ENCODE results near the gene MEG3.

Gene MEG3

GRCh38 chr14:100861188-100861936 is 35.4 kb downstream of the MEG3 start:
- Histone ChIP-seq H3K4me1 (ENCODE audit: control insufficient read depth, insufficient read depth, low read length) (no peaks in the 10 kb centered on the region), H3K4me3 (ENCODE audit: low read length in 2 of 2) (no peak overlapping the region), H3K27ac (ENCODE audit: low read length) (no peak overlapping the region)

GRCh38 chr14:100861937-100862247 is 36.0 kb downstream of the MEG3 start:
- H3K4me3 ChIP-seq (ENCODE audit: low read length in 2 of 2) = no peak overlapping the region
- H3K9me3 ChIP-seq (ENCODE audit: control insufficient read depth in 2 of 2, low read length in 2 of 2) = peaks cover 0 to 4% of the 10 kb centered on the region in 2 donors
- peaks cover 2 to 4% of the 10 kb centered on the region in 2 donors for H3K27me3 ChIP-seq (ENCODE audit: control insufficient read depth in 1 of 2, insufficient read depth in 2 of 2, low read length in 2 of 2)
- no peak overlapping the region for H3K27ac ChIP-seq (ENCODE audit: low read length)
- H3K36me3 ChIP-seq (ENCODE audit: control insufficient read depth in 2 of 2, insufficient read depth in 2 of 2, low read length in 2 of 2) = no peaks in the 10 kb centered on the region
- no peaks in the 10 kb centered on the region for H3K4me1 ChIP-seq (ENCODE audit: control insufficient read depth, insufficient read depth, low read length)
- no peak overlapping the region for H3K9ac ChIP-seq (ENCODE audit: low read length in 2 of 2)

More at GRCh38 chr14:100861188-100861936, 35.4 kb downstream of the MEG3 start:
- Histone ChIP-seq H3K36me3 (ENCODE audit: control insufficient read depth in 2 of 2, insufficient read depth in 2 of 2, low read length in 2 of 2) (no peaks in the 10 kb centered on the region), H3K9ac (ENCODE audit: low read length in 2 of 2) (no peak overlapping the region), H3K27me3 (ENCODE audit: control insufficient read depth in 1 of 2, insufficient read depth in 2 of 2, low read length in 2 of 2) (peaks cover 2 to 4% of the 10 kb centered on the region in 2 donors), H3K9me3 (ENCODE audit: control insufficient read depth in 2 of 2, low read length in 2 of 2) (peaks cover 0 to 4% of the 10 kb centered on the region in 2 donors)

- Histone ChIP-seq H3K4me3 (ENCODE audit: low read length in 2 of 2) (no peak overlapping the region), H3K4me1 (ENCODE audit: control insufficient read depth, insufficient read depth, low read length) (no peaks in the 10 kb centered on the region), H3K9ac (ENCODE audit: low read length in 2 of 2) (no peak overlapping the region), H3K27ac (ENCODE audit: low read length) (no peak overlapping the region), H3K27me3 (ENCODE audit: control insufficient read depth in 1 of 2, insufficient read depth in 2 of 2, low read length in 2 of 2) (peaks cover 2 to 4% of the 10 kb centered on the region in 2 donors), H3K36me3 (ENCODE audit: control insufficient read depth in 2 of 2, insufficient read depth in 2 of 2, low read length in 2 of 2) (no peaks in the 10 kb centered on the region), H3K9me3 (ENCODE audit: control insufficient read depth in 2 of 2, low read length in 2 of 2) (peaks cover 0 to 4% of the 10 kb centered on the region in 2 donors)
Measured at GRCh38 chr14:100862277-100862676, 36.4 kb downstream of the MEG3 start.

GRCh38 chr14:100862793-100863192 is 36.9 kb downstream of the MEG3 start:
- no peaks in the 10 kb centered on the region for H3K36me3 ChIP-seq (ENCODE audit: control insufficient read depth in 2 of 2, insufficient read depth in 2 of 2, low read length in 2 of 2)
- no peak overlapping the region for H3K4me3 ChIP-seq (ENCODE audit: low read length in 2 of 2)
- H3K9ac ChIP-seq (ENCODE audit: low read length in 2 of 2) = no peak overlapping the region
- H3K4me1 ChIP-seq (ENCODE audit: control insufficient read depth, insufficient read depth, low read length) = no peaks in the 10 kb centered on the region
- H3K9me3 ChIP-seq (ENCODE audit: control insufficient read depth in 2 of 2, low read length in 2 of 2) = peaks cover 0 to 4% of the 10 kb centered on the region in 2 donors
- no peak overlapping the region for H3K27ac ChIP-seq (ENCODE audit: low read length)
- peaks cover 2 to 4% of the 10 kb centered on the region in 2 donors for H3K27me3 ChIP-seq (ENCODE audit: control insufficient read depth in 1 of 2, insufficient read depth in 2 of 2, low read length in 2 of 2)

- H3K9me3 ChIP-seq (ENCODE audit: control insufficient read depth in 2 of 2, low read length in 2 of 2) = peaks cover 0 to 4% of the 10 kb centered on the region in 2 donors
- no peak overlapping the region for H3K9ac ChIP-seq (ENCODE audit: low read length in 2 of 2)
- H3K27ac ChIP-seq (ENCODE audit: low read length) = no peak overlapping the region
- H3K36me3 ChIP-seq (ENCODE audit: control insufficient read depth in 2 of 2, insufficient read depth in 2 of 2, low read length in 2 of 2) = no peaks in the 10 kb centered on the region
- H3K4me3 ChIP-seq (ENCODE audit: low read length in 2 of 2) = no peak overlapping the region
- no peaks in the 10 kb centered on the region for H3K4me1 ChIP-seq (ENCODE audit: control insufficient read depth, insufficient read depth, low read length)
- H3K27me3 ChIP-seq (ENCODE audit: control insufficient read depth in 1 of 2, insufficient read depth in 2 of 2, low read length in 2 of 2) = peaks cover 2 to 4% of the 10 kb centered on the region in 2 donors
Measured at GRCh38 chr14:100864206-100864605, 38.3 kb downstream of the MEG3 start.

GRCh38 chr14:100864960-100865681 is 39.2 kb downstream of the MEG3 start:
- no peaks in the 10 kb centered on the region for H3K36me3 ChIP-seq (ENCODE audit: control insufficient read depth in 2 of 2, insufficient read depth in 2 of 2, low read length in 2 of 2)

GRCh38 chr14:100865682-100866591 is 40.0 kb downstream of the MEG3 start:
- no peak overlapping the region for H3K27ac ChIP-seq (ENCODE audit: low read length)

More at GRCh38 chr14:100864960-100865681, 39.2 kb downstream of the MEG3 start:
- Histone ChIP-seq H3K9ac (ENCODE audit: low read length in 2 of 2) (no peak overlapping the region), H3K27me3 (ENCODE audit: control insufficient read depth in 1 of 2, insufficient read depth in 2 of 2, low read length in 2 of 2) (peaks cover 0 to 4% of the 10 kb centered on the region in 2 donors), H3K4me3 (ENCODE audit: low read length in 2 of 2) (no peak overlapping the region), H3K27ac (ENCODE audit: low read length) (no peak overlapping the region), H3K9me3 (ENCODE audit: control insufficient read depth in 2 of 2, low read length in 2 of 2) (peaks cover 0 to 4% of the 10 kb centered on the region in 2 donors), H3K4me1 (ENCODE audit: control insufficient read depth, insufficient read depth, low read length) (no peaks in the 10 kb centered on the region)

GRCh38 chr14:100866666-100867630 is 41.0 kb downstream of the MEG3 start:
- Histone ChIP-seq H3K9ac (ENCODE audit: low read length in 2 of 2) (no peak overlapping the region), H3K4me1 (ENCODE audit: control insufficient read depth, insufficient read depth, low read length) (no peaks in the 10 kb centered on the region), H3K27me3 (ENCODE audit: control insufficient read depth in 1 of 2, insufficient read depth in 2 of 2, low read length in 2 of 2) (peaks cover 0 to 4% of the 10 kb centered on the region in 2 donors), H3K9me3 (ENCODE audit: control insufficient read depth in 2 of 2, low read length in 2 of 2) (peaks cover 0 to 4% of the 10 kb centered on the region in 2 donors), H3K36me3 (ENCODE audit: control insufficient read depth in 2 of 2, insufficient read depth in 2 of 2, low read length in 2 of 2) (no peaks in the 10 kb centered on the region), H3K4me3 (ENCODE audit: low read length in 2 of 2) (no peak overlapping the region), H3K27ac (ENCODE audit: low read length) (no peak overlapping the region)

More at GRCh38 chr14:100865682-100866591, 40.0 kb downstream of the MEG3 start:
- H3K4me1 ChIP-seq (ENCODE audit: control insufficient read depth, insufficient read depth, low read length) = no peaks in the 10 kb centered on the region
- H3K9ac ChIP-seq (ENCODE audit: low read length in 2 of 2) = no peak overlapping the region
- no peak overlapping the region for H3K4me3 ChIP-seq (ENCODE audit: low read length in 2 of 2)
- H3K36me3 ChIP-seq (ENCODE audit: control insufficient read depth in 2 of 2, insufficient read depth in 2 of 2, low read length in 2 of 2) = no peaks in the 10 kb centered on the region
- peaks cover 0 to 4% of the 10 kb centered on the region in 2 donors for H3K9me3 ChIP-seq (ENCODE audit: control insufficient read depth in 2 of 2, low read length in 2 of 2)
- H3K27me3 ChIP-seq (ENCODE audit: control insufficient read depth in 1 of 2, insufficient read depth in 2 of 2, low read length in 2 of 2) = peaks cover 0 to 4% of the 10 kb centered on the region in 2 donors

- no peak overlapping the region for H3K9ac ChIP-seq (ENCODE audit: low read length in 2 of 2)
- peaks cover 0 to 3% of the 10 kb centered on the region in 2 donors for H3K9me3 ChIP-seq (ENCODE audit: control insufficient read depth in 2 of 2, low read length in 2 of 2)
- H3K36me3 ChIP-seq (ENCODE audit: control insufficient read depth in 2 of 2, insufficient read depth in 2 of 2, low read length in 2 of 2) = no peaks in the 10 kb centered on the region
- H3K4me3 ChIP-seq (ENCODE audit: low read length in 2 of 2) = no peak overlapping the region
- H3K27ac ChIP-seq (ENCODE audit: low read length) = no peak overlapping the region
- peaks cover 0 to 4% of the 10 kb centered on the region in 2 donors for H3K27me3 ChIP-seq (ENCODE audit: control insufficient read depth in 1 of 2, insufficient read depth in 2 of 2, low read length in 2 of 2)
- no peaks in the 10 kb centered on the region for H3K4me1 ChIP-seq (ENCODE audit: control insufficient read depth, insufficient read depth, low read length)
Measured at GRCh38 chr14:100867631-100868315, 41.9 kb downstream of the MEG3 start.
